HFFc6 (cell line): Measurements from ENCODE around the gene KNDC1. TPM values are rescaled to one million over a fixed set of nuclear protein-coding genes. Genes with fewer than 3 reads are reported as not detected.

Source experiments
- DNase-seq: peaks from one replicate; pipeline ENCODE4 v3.0.0-alpha.2; 2018
- H3K27ac Mint-ChIP-seq: 2 replicates; pipeline ENCODE4 v1.8.0; 2020; ENCODE audit warnings: mild to moderate bottlenecking, mixed read lengths
- H3K27me3 Mint-ChIP-seq: 2 replicates; pipeline ENCODE4 v1.8.0; 2021; ENCODE audit warnings: mild to moderate bottlenecking, moderate library complexity, mixed read lengths; ENCODE audit not compliant: insufficient read depth
- H3K36me3 Mint-ChIP-seq: 2 replicates; pipeline ENCODE4 v1.8.0; 2021; ENCODE audit warnings: low read depth, mixed read lengths
- H3K4me1 Mint-ChIP-seq: 2 replicates; pipeline ENCODE4 v1.8.0; 2020; ENCODE audit warnings: low read depth, mixed read lengths
- H3K4me3 Mint-ChIP-seq: 2 replicates; pipeline ENCODE4 v1.8.0; 2020; ENCODE audit warnings: mild to moderate bottlenecking, moderate library complexity, mixed read lengths
- H3K9me3 Mint-ChIP-seq: 2 replicates; pipeline ENCODE4 v1.8.0; 2020; ENCODE audit warnings: mild to moderate bottlenecking, mixed read lengths
- total RNA-seq, 6 experiments: library from RNA; stranded (reverse); fragmentation: NEBNext Ultra II Directional; extraction: Animal tissue kit (Norgen Biotek cat#: 25700); gene quantifications; 2 replicates in 1 of 6; 3 replicates in 5 of 6; pipeline ENCODE4 v1.2.3, GENCODE V29; 2021
- TF ChIP-seq, protein P1 (sequence below): fragments of 200-600 bp; sonication (generic); IDR thresholded peaks from 2 replicates; pipeline ENCODE4 v1.5.0; 2021; ENCODE audit warnings: antibody characterized with exemption, mild to moderate bottlenecking

KNDC1 gene
- total RNA-seq, 6 experiments from 2014 or later = 0.05 to 1.00 (median 0.28) TPM; not detected in 3

DNA sequence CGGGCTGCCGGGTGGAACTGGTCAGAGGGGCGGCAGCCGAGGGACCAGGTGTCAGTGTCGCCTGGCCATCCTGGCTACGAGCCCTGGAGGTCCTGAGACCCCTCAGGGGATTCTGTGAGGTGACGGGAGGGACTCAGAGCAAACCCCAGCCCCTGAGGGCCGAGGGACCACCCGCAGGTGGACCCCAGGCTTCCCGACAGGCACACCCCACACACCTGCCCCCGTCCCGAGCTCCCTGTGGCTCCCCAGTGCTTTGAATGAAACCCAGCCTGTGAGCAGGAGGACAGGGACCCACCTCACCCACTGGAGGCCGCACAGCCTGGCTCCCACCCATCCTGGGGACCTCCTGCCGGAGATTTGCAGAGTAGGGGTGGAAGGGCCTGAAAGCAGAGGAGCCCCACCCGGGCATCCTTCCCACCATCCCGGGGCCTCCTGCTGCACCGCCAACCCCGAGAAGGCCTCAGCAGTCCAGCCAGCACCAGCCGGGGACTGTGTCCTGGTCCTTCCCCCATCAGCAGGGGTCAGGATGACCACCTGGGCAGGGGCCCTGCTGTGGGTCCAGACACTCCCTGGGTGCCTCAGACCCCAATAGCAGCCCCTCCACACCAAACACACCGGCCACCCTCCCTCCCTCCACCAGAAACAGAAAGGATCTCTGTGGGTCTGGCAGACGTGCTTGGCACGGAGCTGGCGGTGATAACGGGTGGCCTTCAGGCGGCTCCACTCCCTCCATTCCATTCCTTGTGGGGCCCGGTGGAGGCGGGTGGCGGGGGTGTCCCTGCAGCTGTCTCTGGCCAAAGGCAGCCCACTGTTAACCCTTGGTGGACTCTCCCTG is 91.6 kb downstream of the KNDC1 start:
- DNase-seq = no peak
- no peaks in the 10 kb centered on the region for H3K4me1 Mint-ChIP-seq
- H3K36me3 Mint-ChIP-seq = no peaks in the 10 kb centered on the region
- H3K27me3 Mint-ChIP-seq = peaks cover 15% of the 10 kb centered on the region
- no peaks in the 10 kb centered on the region for H3K9me3 Mint-ChIP-seq
- TF ChIP-seq, protein P1, sequence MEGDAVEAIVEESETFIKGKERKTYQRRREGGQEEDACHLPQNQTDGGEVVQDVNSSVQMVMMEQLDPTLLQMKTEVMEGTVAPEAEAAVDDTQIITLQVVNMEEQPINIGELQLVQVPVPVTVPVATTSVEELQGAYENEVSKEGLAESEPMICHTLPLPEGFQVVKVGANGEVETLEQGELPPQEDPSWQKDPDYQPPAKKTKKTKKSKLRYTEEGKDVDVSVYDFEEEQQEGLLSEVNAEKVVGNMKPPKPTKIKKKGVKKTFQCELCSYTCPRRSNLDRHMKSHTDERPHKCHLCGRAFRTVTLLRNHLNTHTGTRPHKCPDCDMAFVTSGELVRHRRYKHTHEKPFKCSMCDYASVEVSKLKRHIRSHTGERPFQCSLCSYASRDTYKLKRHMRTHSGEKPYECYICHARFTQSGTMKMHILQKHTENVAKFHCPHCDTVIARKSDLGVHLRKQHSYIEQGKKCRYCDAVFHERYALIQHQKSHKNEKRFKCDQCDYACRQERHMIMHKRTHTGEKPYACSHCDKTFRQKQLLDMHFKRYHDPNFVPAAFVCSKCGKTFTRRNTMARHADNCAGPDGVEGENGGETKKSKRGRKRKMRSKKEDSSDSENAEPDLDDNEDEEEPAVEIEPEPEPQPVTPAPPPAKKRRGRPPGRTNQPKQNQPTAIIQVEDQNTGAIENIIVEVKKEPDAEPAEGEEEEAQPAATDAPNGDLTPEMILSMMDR = no peak
- no peak overlapping the region for H3K27ac Mint-ChIP-seq
- no peak overlapping the region for H3K4me3 Mint-ChIP-seq

- Mint-ChIP-seq H3K4me1 (peaks cover 2% of the 10 kb centered on the region; the same call in 1 of the 2 replicates), H3K36me3 (no peaks in the 10 kb centered on the region), H3K4me3 (no peak overlapping the region), H3K27ac (no peak overlapping the region), H3K9me3 (no peaks in the 10 kb centered on the region), H3K27me3 (peaks cover 15% of the 10 kb centered on the region)
- DNase-seq = no peak
- TF ChIP-seq, protein P1 = no peak
Observed at GRCh38 chr10:133252223-133252552, 92.2 kb downstream of the KNDC1 start.

DNA sequence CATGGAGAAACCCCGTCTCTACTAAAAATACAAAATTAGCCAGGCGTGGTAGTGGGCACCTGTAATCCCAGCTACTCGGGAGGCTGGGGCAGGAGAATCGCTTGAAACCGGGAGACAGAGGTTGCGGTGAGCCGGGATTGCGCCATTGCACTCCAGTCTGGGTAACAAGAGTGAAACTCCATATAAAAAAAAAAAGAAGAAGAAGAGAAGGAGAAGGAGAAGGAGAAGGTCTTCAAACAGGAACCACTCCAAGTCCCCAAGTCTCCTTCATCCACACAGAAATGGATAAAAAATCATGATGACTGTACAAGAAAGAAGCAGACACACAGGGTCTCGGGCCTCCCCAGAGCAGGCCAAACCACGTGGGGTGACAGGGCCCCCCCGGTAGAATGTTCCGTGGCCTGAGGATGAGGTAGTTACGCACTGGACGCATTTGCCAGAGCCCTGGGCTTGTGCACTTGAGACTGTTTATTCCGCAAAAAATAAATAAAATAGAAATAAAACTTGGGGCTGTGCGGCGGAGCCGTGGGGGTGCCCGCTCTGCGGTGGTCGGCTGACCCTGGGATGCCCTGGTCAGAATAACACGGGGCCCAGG is 93.4 kb downstream of the KNDC1 start:
- Mint-ChIP-seq H3K27me3 (peaks cover 17% of the 10 kb centered on the region), H3K27ac (no peak overlapping the region), H3K9me3 (no peaks in the 10 kb centered on the region), H3K36me3 (no peaks in the 10 kb centered on the region), H3K4me1 (peaks cover 8% of the 10 kb centered on the region; the same call in 1 of the 2 replicates), H3K4me3 (no peak overlapping the region)
- no peak for DNase-seq
- TF ChIP-seq, protein P1 = no peak

- Mint-ChIP-seq H3K27me3 (peaks cover 18% of the 10 kb centered on the region), H3K36me3 (no peaks in the 10 kb centered on the region), H3K4me3 (no peak overlapping the region), H3K9me3 (no peaks in the 10 kb centered on the region), H3K4me1 (peaks cover 15% of the 10 kb centered on the region), H3K27ac (no peak overlapping the region)
- no peak for DNase-seq
- TF ChIP-seq, protein P1 = no peak
Observed at GRCh38 chr10:133254421-133255120, 94.6 kb downstream of the KNDC1 start.

GRCh38 chr10:133255323-133255722 is 95.3 kb downstream of the KNDC1 start:
- Mint-ChIP-seq H3K4me1 (peaks cover 23% of the 10 kb centered on the region), H3K27ac (no peak overlapping the region), H3K27me3 (peaks cover 16% of the 10 kb centered on the region), H3K36me3 (no peaks in the 10 kb centered on the region), H3K4me3 (no peak overlapping the region), H3K9me3 (no peaks in the 10 kb centered on the region)
- no peak for DNase-seq
- TF ChIP-seq, protein P1 = no peak
